ENCODE data around the gene CEP97.

GRCh38 chr3:101732240-101732641 lies 7.8 kb downstream of the CEP97 start:
- no peak for TF ChIP-seq EP300 (IDR thresholded peaks at IDR 0.05)
- no peak for TF ChIP-seq POLR2A (IDR thresholded peaks at IDR 0.05)
- no peak for TF ChIP-seq CTCF (IDR thresholded peaks at IDR 0.05)

Measured in suprapubic skin (tissue), 3 donors.